H9 (cell line): ENCODE data around the gene TWSG1. TPM values are rescaled to one million over a fixed set of nuclear protein-coding genes. Genes with fewer than 3 reads are reported as not detected.

ENCODE experiments used
- DNase-seq: peaks from one replicate; pipeline ENCODE4 v3.0.0-alpha.2; 2017
- H2AFZ ChIP-seq: one replicate; pipeline ENCODE4 v1.6.1; 2013; ENCODE audit warnings: mild to moderate bottlenecking, low read length, control low read depth, moderate library complexity
- H2AK5ac ChIP-seq: 2 replicates; pipeline ENCODE4 v1.6.1; 2013; ENCODE audit warnings: low read length, control low read depth, mixed read lengths; ENCODE audit not compliant: insufficient read length
- H2BK120ac ChIP-seq: one replicate; pipeline ENCODE4 v1.6.1; 2013; ENCODE audit warnings: low read depth, mild to moderate bottlenecking, low read length, control low read depth, inconsistent platforms; ENCODE audit not compliant: poor library complexity, severe bottlenecking
- H2BK12ac ChIP-seq: 2 replicates; pipeline ENCODE4 v1.6.1; 2013; ENCODE audit warnings: low read length, control low read depth, mixed read lengths, low read depth; ENCODE audit not compliant: insufficient read length
- H2BK15ac ChIP-seq: 2 replicates; pipeline ENCODE4 v1.6.1; 2013; ENCODE audit warnings: low read depth, low read length, control low read depth
- H2BK20ac ChIP-seq: one replicate; pipeline ENCODE4 v1.6.1; 2013; ENCODE audit warnings: low read depth, mild to moderate bottlenecking, low read length, control low read depth, inconsistent platforms; ENCODE audit not compliant: poor library complexity, severe bottlenecking
- H2BK5ac ChIP-seq: 2 replicates; pipeline ENCODE4 v1.6.1; 2013; ENCODE audit warnings: low read length, control low read depth, mixed read lengths; ENCODE audit not compliant: insufficient read length
- H3K14ac ChIP-seq: 2 replicates; pipeline ENCODE4 v1.6.1; 2013; ENCODE audit warnings: low read length, control low read depth; ENCODE audit not compliant: insufficient read depth
- H3K18ac ChIP-seq: 2 replicates; pipeline ENCODE4 v1.6.1; 2013; ENCODE audit warnings: low read depth, mild to moderate bottlenecking, mixed read lengths, low read length, control low read depth; ENCODE audit not compliant: insufficient read length
- H3K23ac ChIP-seq: 2 replicates; pipeline ENCODE4 v1.6.1; 2013; ENCODE audit warnings: low read length, control low read depth, mixed read lengths, low read depth; ENCODE audit not compliant: insufficient read length
- H3K23me2 ChIP-seq: 2 replicates; pipeline ENCODE4 v1.6.1; 2013; ENCODE audit warnings: low read depth, mild to moderate bottlenecking, mixed read lengths, low read length, control low read depth; ENCODE audit not compliant: insufficient read length, poor library complexity, severe bottlenecking
- H3K27ac ChIP-seq: 2 replicates; pipeline ENCODE4 v1.5.1; 2013; ENCODE audit warnings: low read length, control low read depth, mixed read lengths, low read depth; ENCODE audit not compliant: insufficient read length
- H3K27me3 ChIP-seq: 2 replicates; pipeline ENCODE4 v1.6.1; 2013; ENCODE audit warnings: low read length, control low read depth, inconsistent platforms; ENCODE audit not compliant: insufficient read depth
- H3K4ac ChIP-seq: 2 replicates; pipeline ENCODE4 v1.6.1; 2013; ENCODE audit warnings: low read depth, mild to moderate bottlenecking, control low read depth, inconsistent platforms, low read length, moderate library complexity
- H3K4me1 ChIP-seq: 2 replicates; pipeline ENCODE4 v1.6.1; 2013; ENCODE audit warnings: low read length, control low read depth, inconsistent platforms; ENCODE audit not compliant: insufficient read depth
- H3K4me2 ChIP-seq: 2 replicates; pipeline ENCODE4 v1.6.1; 2013; ENCODE audit warnings: low read length, control low read depth, mixed read lengths; ENCODE audit not compliant: insufficient read length, insufficient read depth
- H3K56ac ChIP-seq: 2 replicates; pipeline ENCODE4 v1.6.1; 2013; ENCODE audit warnings: low read depth, mild to moderate bottlenecking, mixed read lengths, low read length, control low read depth; ENCODE audit not compliant: insufficient read length
- H3K79me1 ChIP-seq: 2 replicates; pipeline ENCODE4 v1.6.1; 2013; ENCODE audit warnings: low read depth, mild to moderate bottlenecking, moderate library complexity, low read length, control low read depth, inconsistent platforms; ENCODE audit not compliant: insufficient read depth, poor library complexity, severe bottlenecking
- H3K79me2 ChIP-seq: 2 replicates; pipeline ENCODE4 v1.6.1; 2013; ENCODE audit warnings: low read length, control low read depth, inconsistent platforms; ENCODE audit not compliant: insufficient read depth
- H3K9ac ChIP-seq: 2 replicates; pipeline ENCODE4 v1.6.1; 2013; ENCODE audit warnings: low read length, control low read depth, mixed read lengths; ENCODE audit not compliant: insufficient read length; ENCODE audit errors: extremely low read depth
- H3K9me3 ChIP-seq: one replicate; pipeline ENCODE4 v1.6.1; 2013; ENCODE audit warnings: low read depth, low read length, inconsistent platforms; ENCODE audit not compliant: control insufficient read depth
- H3T11ph ChIP-seq: one replicate; pipeline ENCODE4 v1.6.1; 2013; ENCODE audit warnings: mild to moderate bottlenecking, low read length, control low read depth, inconsistent platforms
- H4K20me1 ChIP-seq: one replicate; pipeline ENCODE4 v1.6.1; 2013; ENCODE audit not compliant: control insufficient read depth, insufficient read length, insufficient read depth
- H4K5ac ChIP-seq: 2 replicates; pipeline ENCODE4 v1.6.1; 2013; ENCODE audit warnings: low read depth, mild to moderate bottlenecking, mixed read lengths, low read length, control low read depth; ENCODE audit not compliant: insufficient read length
- H4K8ac ChIP-seq: replicated peaks from 2 replicates; pipeline ENCODE4 v1.6.1; 2013; ENCODE audit warnings: low read length, control low read depth, mixed read lengths, low read depth; ENCODE audit not compliant: insufficient read length
- H4K91ac ChIP-seq: 2 replicates; pipeline ENCODE4 v1.6.1; 2013; ENCODE audit warnings: low read depth, mild to moderate bottlenecking, moderate library complexity, mixed read lengths, low read length, control low read depth; ENCODE audit not compliant: insufficient read length
- H3K27ac Mint-ChIP-seq, 3 experiments: 2 replicates in 2 of 3; 3 replicates in 1 of 3; pipeline ENCODE4 v1.8.0; 2020 to 2021; ENCODE audit warnings: mixed read lengths in 3 of 3, mild to moderate bottlenecking in 1 of 3, moderate library complexity in 1 of 3
- H3K27me3 Mint-ChIP-seq: 2 replicates; pipeline ENCODE4 v1.8.0; 2021; ENCODE audit warnings: low read depth, mild to moderate bottlenecking, moderate library complexity, mixed read lengths
- H3K36me3 Mint-ChIP-seq, 3 experiments: 2 replicates in 2 of 3; 3 replicates in 1 of 3; pipeline ENCODE4 v1.8.0; 2020 to 2021; ENCODE audit warnings: low read depth in 3 of 3, mixed read lengths in 3 of 3; ENCODE audit not compliant: insufficient read depth in 1 of 3
- H3K4me1 Mint-ChIP-seq, 2 experiments: 2 replicates each; pipeline ENCODE4 v1.8.0; 2020; ENCODE audit warnings: mixed read lengths in 2 of 2
- H3K4me3 Mint-ChIP-seq, 2 experiments: 2 replicates in 1 of 2; 3 replicates in 1 of 2; pipeline ENCODE4 v1.8.0; 2020 to 2021; ENCODE audit warnings: mild to moderate bottlenecking in 2 of 2, mixed read lengths in 2 of 2, moderate library complexity in 1 of 2
- H3K9me3 Mint-ChIP-seq, 2 experiments: 2 replicates in 1 of 2; 3 replicates in 1 of 2; pipeline ENCODE4 v1.8.0; 2020; ENCODE audit warnings: mild to moderate bottlenecking in 2 of 2, mixed read lengths in 2 of 2, moderate library complexity in 1 of 2
- WGBS: extraction: QIAGEN DNeasy Blood & Tissue Kit; methylation state at CpG from one replicate; pipeline ENCODE4 v1.1.7; 2013; ENCODE audit warnings: missing lambda C conversion rate, low lambda C conversion rate, mixed read lengths; ENCODE audit not compliant: insufficient read length; ENCODE audit errors: extremely low coverage; 5-methylcytosine and 5-hydroxymethylcytosine counted together
- total RNA-seq: library from RNA; stranded (reverse); gene quantifications from 2 replicates; pipeline ENCODE4 v1.2.1, GENCODE V29; 2021
- TF ChIP-seq, protein P1 (sequence below): fragments of 200-600 bp; sonication (generic); conservative IDR thresholded peaks from 3 replicates; pipeline ENCODE4 v1.8.0; 2021; ENCODE audit warnings: antibody characterized with exemption, mild to moderate bottlenecking

Gene TWSG1
- total RNA-seq, 1 experiment from 2014 or later: 25.7 TPM

DNA sequence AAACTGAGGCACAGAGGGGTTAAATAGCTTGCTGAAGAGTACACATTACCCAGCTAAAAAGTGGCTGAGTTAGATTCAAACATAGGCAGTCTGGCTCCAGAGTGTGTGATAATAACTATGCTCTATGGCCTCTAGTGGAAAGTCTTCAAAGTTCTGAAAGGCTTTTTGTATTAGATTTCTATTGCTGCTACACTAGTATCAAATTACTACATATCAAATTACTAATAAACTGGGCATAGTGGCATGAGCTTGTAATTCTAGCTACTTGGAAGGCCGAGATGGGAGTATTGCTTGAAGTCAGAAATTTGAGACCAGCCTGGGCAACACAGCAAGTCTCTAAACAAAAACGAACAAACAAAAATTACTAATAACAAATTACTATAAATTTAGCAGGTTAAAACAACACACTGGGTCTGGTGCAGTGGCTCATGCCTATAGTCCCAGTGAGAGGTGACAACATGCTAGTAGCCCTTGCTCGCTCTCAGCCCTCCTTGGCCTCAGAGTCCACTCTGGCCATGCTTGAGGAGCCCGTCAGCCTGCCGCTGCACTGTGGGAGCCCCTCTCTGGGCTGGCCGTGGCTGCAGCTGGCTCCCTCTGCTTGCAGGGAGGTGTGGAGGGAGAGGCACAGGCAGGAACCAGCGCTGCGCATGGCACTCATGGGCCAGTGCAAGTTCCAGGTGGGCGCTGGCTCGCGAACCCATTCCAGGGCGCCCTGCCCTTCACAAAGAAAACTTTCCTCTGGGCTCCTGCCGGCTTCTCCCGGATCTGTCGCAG, 38.2 kb upstream of the TWSG1 start:
- Histone ChIP-seq H2AFZ (no peak overlapping the region), H3K18ac (no peak overlapping the region), H3K14ac (no peak overlapping the region), H3K27me3 (no peaks in the 10 kb centered on the region), H3K79me2 (no peaks in the 10 kb centered on the region), H3K4me2 (no peak overlapping the region), H3T11ph (no peak overlapping the region), H4K8ac (no peak overlapping the region), H2BK120ac (no peak overlapping the region), H4K5ac (no peak overlapping the region), H2BK12ac (no peak overlapping the region), H2AK5ac (no peak overlapping the region), H3K4me1 (no peaks in the 10 kb centered on the region), H3K79me1 (no peaks in the 10 kb centered on the region), H2BK15ac (no peak overlapping the region), H4K91ac (no peak overlapping the region), H3K9me3 (peaks cover 14% of the 10 kb centered on the region), H2BK20ac (no peak overlapping the region), H3K23me2 (no peaks in the 10 kb centered on the region), H4K20me1 (no peaks in the 10 kb centered on the region), H3K23ac (no peak overlapping the region), H3K4ac (no peak overlapping the region), H3K27ac (no peak overlapping the region), H3K9ac (no peak overlapping the region), H2BK5ac (no peak overlapping the region), H3K56ac (no peak overlapping the region)
- Mint-ChIP-seq H3K4me3 (no peak overlapping the region), H3K27me3 (no peaks in the 10 kb centered on the region), H3K27ac (no peak overlapping the region), H3K36me3 (peaks cover 29 to 42% (median 39%) of the 10 kb centered on the region in 3 experiments), H3K4me1 (peaks cover 0 to 4% of the 10 kb centered on the region in 2 experiments; a peak in 3 of 4 replicates), H3K9me3 (peaks cover 50 to 57% of the 10 kb centered on the region in 2 experiments)
- DNase-seq: no peak
- TF ChIP-seq, protein P1, sequence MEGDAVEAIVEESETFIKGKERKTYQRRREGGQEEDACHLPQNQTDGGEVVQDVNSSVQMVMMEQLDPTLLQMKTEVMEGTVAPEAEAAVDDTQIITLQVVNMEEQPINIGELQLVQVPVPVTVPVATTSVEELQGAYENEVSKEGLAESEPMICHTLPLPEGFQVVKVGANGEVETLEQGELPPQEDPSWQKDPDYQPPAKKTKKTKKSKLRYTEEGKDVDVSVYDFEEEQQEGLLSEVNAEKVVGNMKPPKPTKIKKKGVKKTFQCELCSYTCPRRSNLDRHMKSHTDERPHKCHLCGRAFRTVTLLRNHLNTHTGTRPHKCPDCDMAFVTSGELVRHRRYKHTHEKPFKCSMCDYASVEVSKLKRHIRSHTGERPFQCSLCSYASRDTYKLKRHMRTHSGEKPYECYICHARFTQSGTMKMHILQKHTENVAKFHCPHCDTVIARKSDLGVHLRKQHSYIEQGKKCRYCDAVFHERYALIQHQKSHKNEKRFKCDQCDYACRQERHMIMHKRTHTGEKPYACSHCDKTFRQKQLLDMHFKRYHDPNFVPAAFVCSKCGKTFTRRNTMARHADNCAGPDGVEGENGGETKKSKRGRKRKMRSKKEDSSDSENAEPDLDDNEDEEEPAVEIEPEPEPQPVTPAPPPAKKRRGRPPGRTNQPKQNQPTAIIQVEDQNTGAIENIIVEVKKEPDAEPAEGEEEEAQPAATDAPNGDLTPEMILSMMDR: no peak
- WGBS: no CpG with 5 or more reads among the region's 15 CpGs
